GM12878 (cell line): ENCODE measurements around the gene PSMB7. TPM values are rescaled to one million over a fixed set of nuclear protein-coding genes. Genes with fewer than 3 reads are reported as not detected.

ENCODE experiments used
- E2F8 ChIP-seq: fragments of 450-650 bp; IDR thresholded peaks from 2 replicates; pipeline ENCODE4 v1.6.1; 2018; ENCODE audit warnings: mild to moderate bottlenecking, low read depth, moderate library complexity; ENCODE audit not compliant: partially characterized antibody
- NFYA ChIP-seq: IDR thresholded peaks from 2 replicates; pipeline ENCODE4 v1.6.1; 2011; ENCODE audit warnings: low read depth, mild to moderate bottlenecking, low read length, improper control_type of control experiment, borderline replicate concordance
- ZBTB11 ChIP-seq: fragments of 450-650 bp; formaldehyde crosslinking; IDR thresholded peaks from 2 replicates; pipeline ENCODE4 v1.5.0; 2022; ENCODE audit warnings: mild to moderate bottlenecking, missing genetic modification characterization
- ZZZ3 ChIP-seq: IDR thresholded peaks from 2 replicates; pipeline ENCODE4 v1.6.1; 2011; ENCODE audit warnings: low read depth; ENCODE audit not compliant: control insufficient read depth, insufficient read length
- polyA plus RNA-seq, 11 experiments: library from polyadenylated mRNA; depleted of rRNA in 4 of 11; unstranded in 6 of 11; stranded (reverse) in 5 of 11; fragments of >200 nt; fragmentation: Nextera tagmentation in 4 of 11; fragmentation: Illumina TruSeq in 1 of 11; extraction: Ambion mirVana in 4 of 11; extraction: Trizol in 1 of 11; gene quantifications; 1 replicate in 1 of 11; 2 replicates in 10 of 11; pipeline versions ENCODE4 v1.2.1 to v1.2.3, GENCODE V29; 2011 to 2016; ENCODE audit warnings: inconsistent platforms in 2 of 11, missing spikeins in 2 of 11, low read depth in 1 of 11
- total RNA-seq, 4 experiments: library from RNA; depleted of rRNA in 3 of 4; stranded (reverse); fragments of >200 nt in 3 of 4; fragmentation: Illumina TruSeq in 1 of 4; extraction: Trizol in 1 of 4; gene quantifications; 2 replicates each; pipeline versions ENCODE4 v1.2.1 to v1.2.3, GENCODE V29; 2013 to 2021
- TF ChIP-seq, protein P1 (sequence below): fragments of 450-650 bp; IDR thresholded peaks from 2 replicates; pipeline ENCODE4 v1.6.1; 2018; ENCODE audit warnings: borderline replicate concordance, mild to moderate bottlenecking; ENCODE audit not compliant: partially characterized antibody
- TF ChIP-seq, protein P2 (sequence below): fragments of 450-650 bp; IDR thresholded peaks from 2 replicates; pipeline ENCODE4 v1.6.1; 2017; ENCODE audit warnings: borderline replicate concordance

PSMB7 gene
- total and polyA plus RNA-seq, 10 of the 15 experiments (the other 5 are each of a cell fraction or from before 2014, with no cell fraction given): 174 to 564 (median 268) TPM

DNA sequence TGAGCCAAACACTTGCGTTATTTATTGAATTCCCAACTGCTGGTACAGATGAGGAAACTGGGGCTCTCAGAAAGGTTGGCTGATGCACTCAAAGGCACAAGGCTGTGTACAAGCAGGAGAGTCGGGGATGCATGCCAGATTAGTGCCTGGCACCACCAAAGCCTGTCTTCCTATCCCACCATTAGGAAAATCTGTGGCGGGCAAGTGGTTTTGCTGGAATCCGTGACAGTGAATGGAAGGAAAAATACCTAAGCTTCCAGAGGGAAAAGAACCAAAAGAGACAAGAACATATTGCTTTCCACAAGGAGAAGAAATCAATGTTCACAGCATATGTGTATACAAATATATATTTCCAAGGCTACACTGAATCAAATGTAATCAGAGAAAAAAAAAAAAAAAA lies 51.1 kb downstream of the PSMB7 start (continued):
- no peak for TF ChIP-seq E2F8
- TF ChIP-seq, protein P1, sequence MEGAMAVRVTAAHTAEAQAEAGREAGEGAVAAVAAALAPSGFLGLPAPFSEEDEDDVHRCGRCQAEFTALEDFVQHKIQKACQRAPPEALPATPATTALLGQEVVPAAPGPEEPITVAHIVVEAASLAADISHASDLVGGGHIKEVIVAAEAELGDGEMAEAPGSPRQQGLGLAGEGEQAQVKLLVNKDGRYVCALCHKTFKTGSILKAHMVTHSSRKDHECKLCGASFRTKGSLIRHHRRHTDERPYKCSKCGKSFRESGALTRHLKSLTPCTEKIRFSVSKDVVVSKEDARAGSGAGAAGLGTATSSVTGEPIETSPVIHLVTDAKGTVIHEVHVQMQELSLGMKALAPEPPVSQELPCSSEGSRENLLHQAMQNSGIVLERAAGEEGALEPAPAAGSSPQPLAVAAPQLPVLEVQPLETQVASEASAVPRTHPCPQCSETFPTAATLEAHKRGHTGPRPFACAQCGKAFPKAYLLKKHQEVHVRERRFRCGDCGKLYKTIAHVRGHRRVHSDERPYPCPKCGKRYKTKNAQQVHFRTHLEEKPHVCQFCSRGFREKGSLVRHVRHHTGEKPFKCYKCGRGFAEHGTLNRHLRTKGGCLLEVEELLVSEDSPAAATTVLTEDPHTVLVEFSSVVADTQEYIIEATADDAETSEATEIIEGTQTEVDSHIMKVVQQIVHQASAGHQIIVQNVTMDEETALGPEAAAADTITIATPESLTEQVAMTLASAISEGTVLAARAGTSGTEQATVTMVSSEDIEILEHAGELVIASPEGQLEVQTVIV: no peak
- TF ChIP-seq ZBTB11 (CRISPR knock-in tag): no peak
- no peak for TF ChIP-seq NFYA
- TF ChIP-seq, protein P2, sequence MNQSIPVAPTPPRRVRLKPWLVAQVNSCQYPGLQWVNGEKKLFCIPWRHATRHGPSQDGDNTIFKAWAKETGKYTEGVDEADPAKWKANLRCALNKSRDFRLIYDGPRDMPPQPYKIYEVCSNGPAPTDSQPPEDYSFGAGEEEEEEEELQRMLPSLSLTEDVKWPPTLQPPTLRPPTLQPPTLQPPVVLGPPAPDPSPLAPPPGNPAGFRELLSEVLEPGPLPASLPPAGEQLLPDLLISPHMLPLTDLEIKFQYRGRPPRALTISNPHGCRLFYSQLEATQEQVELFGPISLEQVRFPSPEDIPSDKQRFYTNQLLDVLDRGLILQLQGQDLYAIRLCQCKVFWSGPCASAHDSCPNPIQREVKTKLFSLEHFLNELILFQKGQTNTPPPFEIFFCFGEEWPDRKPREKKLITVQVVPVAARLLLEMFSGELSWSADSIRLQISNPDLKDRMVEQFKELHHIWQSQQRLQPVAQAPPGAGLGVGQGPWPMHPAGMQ: no peak
- no peak for TF ChIP-seq ZZZ3
